T-cell (primary cell): ENCODE measurements around the gene SOBP. TPM values are rescaled to one million over a fixed set of nuclear protein-coding genes. Genes with fewer than 3 reads are reported as not detected.
"Not testable (repeated sequence)": the region's sequence is repeated elsewhere in the genome, so short reads cannot be mapped to it uniquely, and the experiment has no call there.

Experiments
- ATAC-seq, 4 experiments: fragments of 200-7000 bp in 3 of 4; fragments of 150-1000 bp in 1 of 4; cut with Tn5 transposase; replicated peaks in 1 of 4; 1 replicate in 3 of 4; 2 replicates in 1 of 4; pipeline ENCODE4 v1.10.0; 2021; ENCODE audit warnings: moderate library complexity in 3 of 4, mild to moderate bottlenecking in 2 of 4, moderate number of reproducible peaks in 1 of 4
- CTCF ChIA-PET, 2 donors: fragments of 300-600 bp; sonication (Branson Sonifier 250); formaldehyde crosslinking; loops; one replicate each; lab custom pipeline; 2022; ENCODE audit warnings: antibody characterized with exemption in 2 of 2; lab: Charles Lee
- POLR2A ChIA-PET, 2 donors: fragments of 300-600 bp; sonication (Branson Sonifier 250); formaldehyde crosslinking; loops; one replicate each; lab custom pipeline; 2022; ENCODE audit warnings: antibody characterized with exemption in 2 of 2; lab: Charles Lee
- DNase-seq, 35 experiments: peaks; one replicate each; pipeline versions ENCODE4 v3.0.0 to v3.0.0-alpha.2; 2013 to 2023
- H3K27ac ChIP-seq: one replicate; pipeline ENCODE4 v1.5.1; 2013; ENCODE audit warnings: low read length
- H3K27me3 ChIP-seq, 2 experiments: replicated peaks in 1 of 2; 1 replicate in 1 of 2; 2 replicates in 1 of 2; pipeline versions ENCODE4 v1.6.1 to v1.7.0; 2013; ENCODE audit warnings: low read length in 1 of 2, mixed read lengths in 1 of 2; ENCODE audit not compliant: control insufficient read depth in 2 of 2, insufficient read depth in 2 of 2; ENCODE audit errors: extremely low read depth in 1 of 2
- H3K36me3 ChIP-seq, 2 donors: 1 replicate in 1 of 2; 2 replicates in 1 of 2; pipeline versions ENCODE4 v1.6.1 to v1.7.0; 2013; ENCODE audit warnings: low read length in 1 of 2; ENCODE audit not compliant: control insufficient read depth in 2 of 2, insufficient read depth in 1 of 2; ENCODE audit errors: extremely low read depth in 1 of 2
- H3K4me1 ChIP-seq, 2 experiments: 1 replicate in 1 of 2; 2 replicates in 1 of 2; pipeline versions ENCODE4 v1.6.1 to v1.7.0; 2013; ENCODE audit warnings: low read length in 2 of 2, mixed read lengths in 1 of 2; ENCODE audit not compliant: insufficient read depth in 2 of 2, control insufficient read depth in 1 of 2; ENCODE audit errors: extremely low read depth in 1 of 2
- H3K4me3 ChIP-seq, 2 donors: 1 replicate in 1 of 2; 2 replicates in 1 of 2; pipeline versions ENCODE4 v1.5.1 to v1.7.0; 2013; ENCODE audit warnings: mild to moderate bottlenecking in 2 of 2, low read length in 1 of 2, moderate library complexity in 1 of 2; ENCODE audit not compliant: control insufficient read depth in 1 of 2; ENCODE audit errors: extremely low read depth in 1 of 2
- H3K9me3 ChIP-seq: 2 replicates; pipeline ENCODE4 v1.7.0; 2013
- H3K27ac Mint-ChIP-seq, 2 donors: one replicate each; pipeline ENCODE4 v1.8.0; 2020 to 2021; ENCODE audit warnings: mild to moderate bottlenecking in 2 of 2, mixed read lengths in 2 of 2
- H3K27me3 Mint-ChIP-seq, 2 donors: one replicate each; pipeline ENCODE4 v1.8.0; 2021 to 2022; ENCODE audit warnings: mixed read lengths in 2 of 2
- H3K36me3 Mint-ChIP-seq: one replicate; pipeline ENCODE4 v1.8.0; 2021; ENCODE audit warnings: mixed read lengths
- H3K4me1 Mint-ChIP-seq, 3 donors: one replicate each; pipeline ENCODE4 v1.8.0; 2020 to 2022; ENCODE audit warnings: mixed read lengths in 3 of 3, mild to moderate bottlenecking in 1 of 3
- H3K4me3 Mint-ChIP-seq, 3 donors: one replicate each; pipeline ENCODE4 v1.8.0; 2020 to 2022; ENCODE audit warnings: mild to moderate bottlenecking in 3 of 3, mixed read lengths in 3 of 3, moderate library complexity in 3 of 3
- H3K9me3 Mint-ChIP-seq, 3 donors: one replicate each; pipeline ENCODE4 v1.8.0; 2020 to 2022; ENCODE audit warnings: mixed read lengths in 3 of 3
- WGBS: methylation state at CpG from one replicate; pipeline ENCODE4 v1.1.5; 2013; ENCODE audit warnings: missing lambda C conversion rate; ENCODE audit not compliant: insufficient coverage; 5-methylcytosine and 5-hydroxymethylcytosine counted together
- total RNA-seq, 35 experiments: library from RNA in 6 of 35; stranded (reverse) in 6 of 35; fragments of 120-200 nt in 1 of 35; gene quantifications; one replicate each; pipeline versions ENCODE4 v1.2.1 to v1.2.4 and lab custom pipeline; 2013 to 2026

SOBP gene
- total RNA-seq, 5 donors from 2014 or later (not counting 1 experiment from before 2014, with no cell fraction given), result 0.30 to 0.95 (median 0.46) TPM

GRCh38 chr6:107513214-107513613 is 23.3 kb downstream of the SOBP start:
- Mint-ChIP-seq H3K27ac (no peak overlapping the region), H3K4me3 (no peak overlapping the region), H3K4me1 (no peaks in the 10 kb centered on the region), H3K9me3 (peaks cover 8 to 24% (median 15%) of the 10 kb centered on the region in 3 donors), H3K36me3 (no peaks in the 10 kb centered on the region), H3K27me3 (peaks cover 5 to 6% of the 10 kb centered on the region in 2 donors)
- WGBS, result no CpG with 5 or more reads among the region's 2 CpGs
- H3K27ac ChIP-seq, result no peak overlapping the region
- no peak for DNase-seq
- POLR2A ChIA-PET, result no interaction called here
- H3K4me3 ChIP-seq, result no peak overlapping the region
- peaks cover 0 to 3% of the 10 kb centered on the region in 2 experiments for H3K27me3 ChIP-seq
- CTCF ChIA-PET, result interaction anchor here in 1 of 2 donors (0.6 kb wide), 1 partner anchor 22 kb away, joined by 4 read pairs; no protein-coding TSS in a partner anchor
- ATAC-seq, result no peak
- H3K4me1 ChIP-seq, result no peaks in the 10 kb centered on the region
- no peaks in the 10 kb centered on the region for H3K9me3 ChIP-seq
- H3K36me3 ChIP-seq, result no peaks in the 10 kb centered on the region

GRCh38 chr6:107515955-107516354 is 26.0 kb downstream of the SOBP start:
- Mint-ChIP-seq H3K27me3 (peaks cover 5 to 6% of the 10 kb centered on the region in 2 donors), H3K9me3 (peaks cover 8 to 24% (median 15%) of the 10 kb centered on the region in 3 donors)

GRCh38 chr6:107517274-107517673 is 27.4 kb downstream of the SOBP start:
- DNase-seq (no peak), ATAC-seq (no peak)
- no peaks in the 10 kb centered on the region for H3K27me3 ChIP-seq
- no peak overlapping the region for H3K4me3 Mint-ChIP-seq
- H3K4me1 Mint-ChIP-seq, result no peaks in the 10 kb centered on the region
- peaks cover 7 to 8% of the 10 kb centered on the region in 2 donors for H3K27me3 Mint-ChIP-seq
- ChIA-PET POLR2A (interaction anchor here in 1 of 2 donors (0.6 kb wide), 1 partner anchor 534 kb away, joined by 3 read pairs; no protein-coding TSS in a partner anchor), CTCF (no interaction called here)
- no peak overlapping the region for H3K27ac ChIP-seq
- H3K9me3 ChIP-seq, result no peaks in the 10 kb centered on the region
- no peak overlapping the region for H3K27ac Mint-ChIP-seq
- peaks cover 8 to 24% (median 15%) of the 10 kb centered on the region in 3 donors for H3K9me3 Mint-ChIP-seq
- H3K4me3 ChIP-seq, result no peak overlapping the region
- no peaks in the 10 kb centered on the region for H3K4me1 ChIP-seq
- no CpG with 5 or more reads among the region's 1 CpG for WGBS
- no peaks in the 10 kb centered on the region for H3K36me3 ChIP-seq
- H3K36me3 Mint-ChIP-seq, result no peaks in the 10 kb centered on the region

More at GRCh38 chr6:107515955-107516354, 26.0 kb downstream of the SOBP start:
- Histone ChIP-seq H3K36me3 (no peaks in the 10 kb centered on the region), H3K4me1 (no peaks in the 10 kb centered on the region), H3K27ac (no peak overlapping the region), H3K4me3 (no peak overlapping the region), H3K9me3 (no peaks in the 10 kb centered on the region), H3K27me3 (peaks cover 0 to 3% of the 10 kb centered on the region in 2 experiments)
- Mint-ChIP-seq H3K4me3 (no peak overlapping the region), H3K4me1 (no peaks in the 10 kb centered on the region), H3K36me3 (no peaks in the 10 kb centered on the region), H3K27ac (no peak overlapping the region)
- POLR2A ChIA-PET, result no interaction called here
- no peak for ATAC-seq
- no peak for DNase-seq
- 87% methylated on average over 3 of the region's 5 CpGs for WGBS
- CTCF ChIA-PET, result no interaction called here

GRCh38 chr6:107519224-107519623 is 29.3 kb downstream of the SOBP start:
- WGBS, result 82% methylated on average over 5 of the region's 5 CpGs
- H3K4me3 ChIP-seq, POLR2A ChIA-PET, H3K27ac ChIP-seq, H3K27ac Mint-ChIP-seq, H3K4me3 Mint-ChIP-seq, H3K4me1 ChIP-seq, H3K36me3 Mint-ChIP-seq, H3K9me3 ChIP-seq, H3K36me3 ChIP-seq, DNase-seq, H3K27me3 Mint-ChIP-seq, H3K27me3 ChIP-seq, H3K4me1 Mint-ChIP-seq, CTCF ChIA-PET, ATAC-seq: not testable (repeated sequence)
- peaks cover 8 to 24% (median 15%) of the 10 kb centered on the region in 3 donors for H3K9me3 Mint-ChIP-seq

GRCh38 chr6:107520706-107521105 is 30.8 kb downstream of the SOBP start:
- H3K9me3 ChIP-seq, H3K4me3 Mint-ChIP-seq, H3K4me1 ChIP-seq, H3K36me3 ChIP-seq, H3K27me3 Mint-ChIP-seq, H3K27me3 ChIP-seq, H3K27ac ChIP-seq, CTCF ChIA-PET, H3K4me1 Mint-ChIP-seq, H3K36me3 Mint-ChIP-seq, H3K27ac Mint-ChIP-seq, POLR2A ChIA-PET, ATAC-seq, H3K4me3 ChIP-seq, DNase-seq: not testable (repeated sequence)
- 0% methylated on average over 1 of the region's 2 CpGs for WGBS
- H3K9me3 Mint-ChIP-seq, result peaks cover 8 to 17% (median 13%) of the 10 kb centered on the region in 3 donors

GRCh38 chr6:107523054-107523791 is 33.3 kb downstream of the SOBP start:
- Histone ChIP-seq H3K4me1 (no peaks in the 10 kb centered on the region), H3K4me3 (no peak overlapping the region), H3K36me3 (no peaks in the 10 kb centered on the region), H3K27ac (no peak overlapping the region), H3K9me3 (no peaks in the 10 kb centered on the region), H3K27me3 (no peaks in the 10 kb centered on the region)
- H3K27ac Mint-ChIP-seq, result no peak overlapping the region
- H3K27me3 Mint-ChIP-seq, result peaks cover 7 to 16% of the 10 kb centered on the region in 2 donors
- H3K36me3 Mint-ChIP-seq, result no peaks in the 10 kb centered on the region
- DNase-seq (no peak), ATAC-seq (peak in 1 of 4 experiments; percentile 19)
- WGBS, result 75% methylated on average over 2 of the region's 5 CpGs
- CTCF ChIA-PET, result interaction anchor here in 1 of 2 donors (0.5 kb wide), 1 partner anchor 14 kb away, joined by 4 read pairs; no protein-coding TSS in a partner anchor
- no peaks in the 10 kb centered on the region for H3K4me1 Mint-ChIP-seq
- no peaks in the 10 kb centered on the region for H3K9me3 Mint-ChIP-seq
- POLR2A ChIA-PET, result no interaction called here
- no peak overlapping the region for H3K4me3 Mint-ChIP-seq
